GM18868 (cell line): Measurements from ENCODE around the gene EMX1.
A peak's percentile ranks its signal among the peaks of the same experiment; 100 is the strongest.
"Not testable (repeated sequence)": the region's sequence is repeated elsewhere in the genome, so short reads cannot be mapped to it uniquely, and the experiment has no call there.

Experiments
- ATAC-seq: cut with Tn5 transposase; IDR thresholded peaks from one replicate; pipeline ENCODE4 v1.9.1; 2021; ENCODE audit warnings: mild to moderate bottlenecking, moderate library complexity; ENCODE audit not compliant: unreplicated experiment

Gene EMX1

GRCh38 chr2:72900191-72900825 lies 17.0 kb upstream of the EMX1 start:
- no peak for ATAC-seq

- no peak for ATAC-seq
These were observed 15.9 kb upstream of the EMX1 start for GRCh38 chr2:72901426-72901825.

- not testable (repeated sequence) for ATAC-seq
These were observed 9.9 kb upstream of the EMX1 start for GRCh38 chr2:72907369-72907768.

GRCh38 chr2:72908741-72909140 lies 8.6 kb upstream of the EMX1 start:
- no peak for ATAC-seq

- ATAC-seq: no peak
These were observed 6.1 kb upstream of the EMX1 start for GRCh38 chr2:72911256-72911655.

- no peak for ATAC-seq
These were observed 3.7 kb upstream of the EMX1 start for GRCh38 chr2:72913486-72914205.

- ATAC-seq: no peak
These were observed 3.1 kb upstream of the EMX1 start for GRCh38 chr2:72914206-72914559.

GRCh38 chr2:72914589-72915319 lies 2.6 kb upstream of the EMX1 start:
- ATAC-seq: no peak

GRCh38 chr2:72915320-72915906 lies 1.9 kb upstream of the EMX1 start:
- ATAC-seq: no peak

GRCh38 chr2:72915907-72916742 lies 1.2 kb upstream of the EMX1 start:
- ATAC-seq: peak; percentile 68

GRCh38 chr2:72916743-72917137 lies 579 bp upstream of the EMX1 start:
- peak; percentile 0 for ATAC-seq

- ATAC-seq: no peak
These were observed 696 bp downstream of the EMX1 start for GRCh38 chr2:72917877-72918553.

- no peak for ATAC-seq
These were observed 2.3 kb downstream of the EMX1 start for GRCh38 chr2:72919414-72920317.

- ATAC-seq: no peak
These were observed 3.2 kb downstream of the EMX1 start for GRCh38 chr2:72920318-72921087.

- no peak for ATAC-seq
These were observed 4.0 kb downstream of the EMX1 start for GRCh38 chr2:72921088-72921851.

- ATAC-seq: no peak
These were observed 4.5 kb downstream of the EMX1 start for GRCh38 chr2:72921853-72922252.

GRCh38 chr2:72923833-72924352 lies 6.6 kb downstream of the EMX1 start:
- no peak for ATAC-seq
